WTC11 (cell line): ENCODE results near the gene AGO4. TPM values are rescaled to one million over a fixed set of nuclear protein-coding genes. Genes with fewer than 3 reads are reported as not detected.
A peak's percentile ranks its signal among the peaks of the same experiment; 100 is the strongest.

Experiments used
- ATAC-seq: fragments of 200-7000 bp; cut with Tn5 transposase; 2 replicates; pipeline ENCODE4 v1.10.0; 2021; ENCODE audit warnings: mild to moderate bottlenecking, moderate library complexity
- CTCF ChIA-PET: fragments of 300-600 bp; sonication (Branson Sonifier 250); formaldehyde crosslinking; loops from one replicate; lab custom pipeline; 2021; ENCODE audit warnings: antibody characterized with exemption; lab: Charles Lee
- POLR2A ChIA-PET: fragments of 350-600 bp; sonication (Branson Sonifier 250); formaldehyde crosslinking; loops from one replicate; lab custom pipeline; 2021; ENCODE audit warnings: antibody characterized with exemption; lab: Charles Lee
- DNase-seq: peaks from one replicate; pipeline ENCODE4 v3.0.0; 2021; ENCODE audit warnings: low spot score
- H3K27ac Mint-ChIP-seq: 2 replicates; pipeline ENCODE4 v1.8.0; 2021; ENCODE audit warnings: mixed read lengths
- H3K27me3 Mint-ChIP-seq: 2 replicates; pipeline ENCODE4 v1.8.0; 2021; ENCODE audit warnings: low read depth, mild to moderate bottlenecking, moderate library complexity, mixed read lengths
- H3K36me3 Mint-ChIP-seq: 2 replicates; pipeline ENCODE4 v1.8.0; 2021; ENCODE audit warnings: mixed read lengths
- H3K4me1 Mint-ChIP-seq: 2 replicates; pipeline ENCODE4 v1.8.0; 2022; ENCODE audit warnings: mixed read lengths
- H3K4me3 Mint-ChIP-seq: 2 replicates; pipeline ENCODE4 v1.8.0; 2021; ENCODE audit warnings: mild to moderate bottlenecking, moderate library complexity, mixed read lengths
- H3K9me3 Mint-ChIP-seq: 2 replicates; pipeline ENCODE4 v1.8.0; 2021; ENCODE audit warnings: mixed read lengths
- ESRRA ChIP-seq: sonication (generic); formaldehyde crosslinking; IDR thresholded peaks from 2 replicates; pipeline ENCODE4 v1.8.1; 2022; ENCODE audit warnings: mild to moderate bottlenecking, missing genetic modification reagents, borderline replicate concordance
- FOXP1 ChIP-seq: sonication (generic); formaldehyde crosslinking; IDR thresholded peaks from 2 replicates; pipeline ENCODE4 v1.8.0; 2022; ENCODE audit warnings: missing genetic modification reagents, mild to moderate bottlenecking, moderate library complexity, borderline replicate concordance
- GTF2I ChIP-seq: fragments of 250-450 bp; sonication (Bioruptor Pico); conservative IDR thresholded peaks from 2 replicates; pipeline ENCODE4 v1.4.0; 2021; ENCODE audit warnings: mild to moderate bottlenecking
- HMGA2 ChIP-seq: fragments of 250-450 bp; sonication (Bioruptor Pico); IDR thresholded peaks from 2 replicates; pipeline ENCODE4 v1.4.0; 2021; ENCODE audit warnings: mild to moderate bottlenecking, moderate library complexity
- MXD4 ChIP-seq: fragments of 250-450 bp; sonication (Bioruptor Pico); IDR thresholded peaks from 2 replicates; pipeline ENCODE4 v1.8.0; 2021; ENCODE audit warnings: mild to moderate bottlenecking, moderate library complexity, borderline replicate concordance
- MYBL2 ChIP-seq: sonication (generic); formaldehyde crosslinking; IDR thresholded peaks from 2 replicates; pipeline ENCODE4 v1.8.1; 2023; ENCODE audit warnings: mild to moderate bottlenecking, moderate library complexity, missing genetic modification reagents
- SP1 ChIP-seq: sonication (generic); formaldehyde crosslinking; conservative IDR thresholded peaks from 2 replicates; pipeline ENCODE4 v1.8.1; 2022; ENCODE audit warnings: missing genetic modification reagents
- USF2 ChIP-seq: sonication (generic); formaldehyde crosslinking; IDR thresholded peaks from 2 replicates; pipeline ENCODE4 v1.8.1; 2023; ENCODE audit warnings: mild to moderate bottlenecking, missing genetic modification reagents, moderate library complexity
- ZNF138 ChIP-seq: sonication (generic); formaldehyde crosslinking; conservative IDR thresholded peaks from 2 replicates; pipeline ENCODE4 v1.8.1; 2022; ENCODE audit warnings: mild to moderate bottlenecking, moderate library complexity, missing genetic modification reagents
- ZNF219 ChIP-seq: sonication (generic); formaldehyde crosslinking; IDR thresholded peaks from 2 replicates; pipeline ENCODE4 v1.8.0; 2023; ENCODE audit warnings: missing genetic modification reagents, mild to moderate bottlenecking, borderline replicate concordance
- ZNF263 ChIP-seq: sonication (generic); formaldehyde crosslinking; IDR thresholded peaks from 2 replicates; pipeline ENCODE4 v1.8.1; 2022; ENCODE audit warnings: low read depth, mild to moderate bottlenecking, moderate library complexity, missing genetic modification reagents
- ZNF317 ChIP-seq: sonication (generic); formaldehyde crosslinking; IDR thresholded peaks from 2 replicates; pipeline ENCODE4 v1.8.1; 2023; ENCODE audit warnings: low read depth, mild to moderate bottlenecking, moderate library complexity, missing genetic modification reagents, borderline replicate concordance
- ZNF416 ChIP-seq: fragments of 250-450 bp; sonication (Bioruptor Pico); IDR thresholded peaks from 2 replicates; pipeline ENCODE4 v1.9.0; 2021; ENCODE audit warnings: mild to moderate bottlenecking, inconsistent platforms
- ZSCAN18 ChIP-seq: fragments of 250-450 bp; sonication (Bioruptor Pico); IDR thresholded peaks from 2 replicates; pipeline ENCODE4 v2.1.2; 2022; ENCODE audit warnings: mild to moderate bottlenecking, moderate library complexity
- total RNA-seq: library from RNA; stranded (reverse); gene quantifications from 3 replicates; pipeline ENCODE4 v1.2.3, GENCODE V29; 2021
- TF ChIP-seq, protein P1 (sequence below): sonication (generic); formaldehyde crosslinking; IDR thresholded peaks from 2 replicates; pipeline ENCODE4 v1.8.0; 2022; ENCODE audit warnings: missing genetic modification reagents
- TF ChIP-seq, protein P2 (sequence below): sonication (generic); formaldehyde crosslinking; IDR thresholded peaks from 2 replicates; pipeline ENCODE4 v1.8.0; 2023; ENCODE audit warnings: mild to moderate bottlenecking, missing genetic modification reagents
- TF ChIP-seq, protein P3 (sequence below): sonication (generic); formaldehyde crosslinking; IDR thresholded peaks from 2 replicates; pipeline ENCODE4 v1.8.0; 2022; ENCODE audit warnings: mild to moderate bottlenecking, missing genetic modification reagents
- TF ChIP-seq, protein P4 (sequence below): sonication (generic); formaldehyde crosslinking; IDR thresholded peaks from 2 replicates; pipeline ENCODE4 v1.8.0; 2022; ENCODE audit warnings: mild to moderate bottlenecking, missing genetic modification reagents

AGO4 gene
- total RNA-seq, 1 experiment from 2014 or later = 8.7 TPM

DNA sequence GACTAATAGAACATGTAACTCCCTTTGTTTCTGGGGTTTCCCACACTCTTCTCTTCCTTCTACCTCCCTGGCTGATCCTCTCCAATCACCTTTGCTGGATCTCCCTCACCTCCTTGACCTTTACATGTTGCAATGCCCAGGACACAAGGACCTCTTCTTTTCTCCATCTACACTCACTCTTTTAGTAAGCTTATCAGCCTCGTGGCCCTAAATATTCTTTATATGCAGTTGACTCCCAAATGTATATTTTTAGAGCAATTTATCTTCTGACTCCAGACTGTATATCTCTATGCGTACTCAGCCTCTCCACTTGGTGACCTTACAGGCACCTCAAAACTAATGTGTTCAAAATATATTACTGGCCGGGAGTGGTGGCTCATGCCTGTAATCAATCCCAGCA is 19.7 kb upstream of the AGO4 start (continued):
- TF ChIP-seq ZSCAN18 (no peak), ZNF263 (CRISPR knock-in tag) (no peak), USF2 (CRISPR knock-in tag) (no peak)

DNA sequence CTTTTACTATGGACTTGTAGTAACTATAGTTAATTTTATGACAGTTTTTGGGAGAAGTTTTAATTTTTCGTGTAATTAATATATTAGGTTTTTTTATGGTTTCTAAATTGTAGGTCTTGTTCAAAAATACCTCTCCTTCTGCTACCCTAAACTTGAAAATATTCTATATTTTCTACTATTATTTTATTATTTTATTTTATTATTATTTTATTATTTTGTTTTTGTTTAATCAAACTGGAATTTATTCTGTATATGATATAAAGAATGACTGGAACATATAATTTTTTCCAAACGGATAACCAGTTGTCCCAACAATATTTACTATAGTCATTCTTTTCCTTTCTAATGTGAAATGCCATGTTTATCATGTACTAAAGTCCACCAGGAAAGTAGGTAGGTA is 17.1 kb upstream of the AGO4 start:
- H3K4me1 Mint-ChIP-seq = 0 out of 2 replicates have a peak, but pooled peaks cover 3% of the 10 kb centered on the region
- ATAC-seq = no peak
- POLR2A ChIA-PET = no interaction called here
- H3K4me3 Mint-ChIP-seq = no peak overlapping the region
- no peaks in the 10 kb centered on the region for H3K9me3 Mint-ChIP-seq
- no peak overlapping the region for H3K27ac Mint-ChIP-seq
- no peak for DNase-seq
- no peaks in the 10 kb centered on the region for H3K27me3 Mint-ChIP-seq
- TF ChIP-seq MYBL2 (no peak), HMGA2 (peak; percentile 91), GTF2I (CRISPR knock-in tag) (no peak)
- CTCF ChIA-PET = interaction anchor here (0.7 kb wide), 2 partner anchors 257 to 1073 kb away, joined by 3 to 4 read pairs; no protein-coding TSS in a partner anchor
- no peaks in the 10 kb centered on the region for H3K36me3 Mint-ChIP-seq

DNA sequence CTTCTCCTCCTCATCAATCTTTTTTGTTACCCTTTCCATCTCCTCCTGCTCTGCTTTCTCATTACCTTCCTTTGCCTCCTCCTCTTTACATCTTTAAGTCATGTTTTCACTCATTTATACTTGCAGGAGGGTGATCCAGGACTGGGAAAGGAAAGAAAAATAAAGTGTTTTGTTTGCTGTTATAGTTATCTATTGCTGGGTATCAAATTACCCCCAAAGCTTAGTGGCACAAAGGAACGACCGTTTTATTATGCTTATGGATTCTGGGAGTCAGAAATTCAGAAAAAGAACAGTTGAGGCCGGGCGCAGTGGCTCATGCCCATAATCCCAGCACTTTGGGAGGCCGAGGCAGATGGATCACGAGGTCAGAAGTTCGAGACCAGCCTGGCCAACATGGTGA is 12.5 kb upstream of the AGO4 start:
- ATAC-seq (no peak), DNase-seq (no peak)
- Mint-ChIP-seq H3K9me3 (no peaks in the 10 kb centered on the region), H3K36me3 (no peaks in the 10 kb centered on the region), H3K4me1 (0 out of 2 replicates have a peak, but pooled peaks cover 3% of the 10 kb centered on the region), H3K27ac (peak overlapping the region; percentile 0; the same call in 1 of the 2 replicates), H3K4me3 (no peak overlapping the region), H3K27me3 (no peaks in the 10 kb centered on the region; the same call in 1 of the 2 replicates)
- POLR2A ChIA-PET = no interaction called here
- CTCF ChIA-PET = no interaction called here
- TF ChIP-seq ZSCAN18 (no peak), USF2 (CRISPR knock-in tag) (no peak), GTF2I (CRISPR knock-in tag) (no peak), MXD4 (CRISPR knock-in tag) (no peak), ZNF138 (CRISPR knock-in tag) (no peak), ESRRA (no peak), FOXP1 (CRISPR knock-in tag) (no peak), ZNF416 (no peak), ZNF219 (CRISPR knock-in tag) (no peak), SP1 (CRISPR knock-in tag) (no peak), ZNF317 (CRISPR knock-in tag) (no peak)
- TF ChIP-seq, protein P1, sequence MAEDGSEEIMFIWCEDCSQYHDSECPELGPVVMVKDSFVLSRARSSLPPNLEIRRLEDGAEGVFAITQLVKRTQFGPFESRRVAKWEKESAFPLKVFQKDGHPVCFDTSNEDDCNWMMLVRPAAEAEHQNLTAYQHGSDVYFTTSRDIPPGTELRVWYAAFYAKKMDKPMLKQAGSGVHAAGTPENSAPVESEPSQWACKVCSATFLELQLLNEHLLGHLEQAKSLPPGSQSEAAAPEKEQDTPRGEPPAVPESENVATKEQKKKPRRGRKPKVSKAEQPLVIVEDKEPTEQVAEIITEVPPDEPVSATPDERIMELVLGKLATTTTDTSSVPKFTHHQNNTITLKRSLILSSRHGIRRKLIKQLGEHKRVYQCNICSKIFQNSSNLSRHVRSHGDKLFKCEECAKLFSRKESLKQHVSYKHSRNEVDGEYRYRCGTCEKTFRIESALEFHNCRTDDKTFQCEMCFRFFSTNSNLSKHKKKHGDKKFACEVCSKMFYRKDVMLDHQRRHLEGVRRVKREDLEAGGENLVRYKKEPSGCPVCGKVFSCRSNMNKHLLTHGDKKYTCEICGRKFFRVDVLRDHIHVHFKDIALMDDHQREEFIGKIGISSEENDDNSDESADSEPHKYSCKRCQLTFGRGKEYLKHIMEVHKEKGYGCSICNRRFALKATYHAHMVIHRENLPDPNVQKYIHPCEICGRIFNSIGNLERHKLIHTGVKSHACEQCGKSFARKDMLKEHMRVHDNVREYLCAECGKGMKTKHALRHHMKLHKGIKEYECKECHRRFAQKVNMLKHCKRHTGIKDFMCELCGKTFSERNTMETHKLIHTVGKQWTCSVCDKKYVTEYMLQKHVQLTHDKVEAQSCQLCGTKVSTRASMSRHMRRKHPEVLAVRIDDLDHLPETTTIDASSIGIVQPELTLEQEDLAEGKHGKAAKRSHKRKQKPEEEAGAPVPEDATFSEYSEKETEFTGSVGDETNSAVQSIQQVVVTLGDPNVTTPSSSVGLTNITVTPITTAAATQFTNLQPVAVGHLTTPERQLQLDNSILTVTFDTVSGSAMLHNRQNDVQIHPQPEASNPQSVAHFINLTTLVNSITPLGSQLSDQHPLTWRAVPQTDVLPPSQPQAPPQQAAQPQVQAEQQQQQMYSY = no peak
- TF ChIP-seq, protein P2, sequence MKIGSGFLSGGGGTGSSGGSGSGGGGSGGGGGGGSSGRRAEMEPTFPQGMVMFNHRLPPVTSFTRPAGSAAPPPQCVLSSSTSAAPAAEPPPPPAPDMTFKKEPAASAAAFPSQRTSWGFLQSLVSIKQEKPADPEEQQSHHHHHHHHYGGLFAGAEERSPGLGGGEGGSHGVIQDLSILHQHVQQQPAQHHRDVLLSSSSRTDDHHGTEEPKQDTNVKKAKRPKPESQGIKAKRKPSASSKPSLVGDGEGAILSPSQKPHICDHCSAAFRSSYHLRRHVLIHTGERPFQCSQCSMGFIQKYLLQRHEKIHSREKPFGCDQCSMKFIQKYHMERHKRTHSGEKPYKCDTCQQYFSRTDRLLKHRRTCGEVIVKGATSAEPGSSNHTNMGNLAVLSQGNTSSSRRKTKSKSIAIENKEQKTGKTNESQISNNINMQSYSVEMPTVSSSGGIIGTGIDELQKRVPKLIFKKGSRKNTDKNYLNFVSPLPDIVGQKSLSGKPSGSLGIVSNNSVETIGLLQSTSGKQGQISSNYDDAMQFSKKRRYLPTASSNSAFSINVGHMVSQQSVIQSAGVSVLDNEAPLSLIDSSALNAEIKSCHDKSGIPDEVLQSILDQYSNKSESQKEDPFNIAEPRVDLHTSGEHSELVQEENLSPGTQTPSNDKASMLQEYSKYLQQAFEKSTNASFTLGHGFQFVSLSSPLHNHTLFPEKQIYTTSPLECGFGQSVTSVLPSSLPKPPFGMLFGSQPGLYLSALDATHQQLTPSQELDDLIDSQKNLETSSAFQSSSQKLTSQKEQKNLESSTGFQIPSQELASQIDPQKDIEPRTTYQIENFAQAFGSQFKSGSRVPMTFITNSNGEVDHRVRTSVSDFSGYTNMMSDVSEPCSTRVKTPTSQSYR = no peak
- TF ChIP-seq, protein P3, sequence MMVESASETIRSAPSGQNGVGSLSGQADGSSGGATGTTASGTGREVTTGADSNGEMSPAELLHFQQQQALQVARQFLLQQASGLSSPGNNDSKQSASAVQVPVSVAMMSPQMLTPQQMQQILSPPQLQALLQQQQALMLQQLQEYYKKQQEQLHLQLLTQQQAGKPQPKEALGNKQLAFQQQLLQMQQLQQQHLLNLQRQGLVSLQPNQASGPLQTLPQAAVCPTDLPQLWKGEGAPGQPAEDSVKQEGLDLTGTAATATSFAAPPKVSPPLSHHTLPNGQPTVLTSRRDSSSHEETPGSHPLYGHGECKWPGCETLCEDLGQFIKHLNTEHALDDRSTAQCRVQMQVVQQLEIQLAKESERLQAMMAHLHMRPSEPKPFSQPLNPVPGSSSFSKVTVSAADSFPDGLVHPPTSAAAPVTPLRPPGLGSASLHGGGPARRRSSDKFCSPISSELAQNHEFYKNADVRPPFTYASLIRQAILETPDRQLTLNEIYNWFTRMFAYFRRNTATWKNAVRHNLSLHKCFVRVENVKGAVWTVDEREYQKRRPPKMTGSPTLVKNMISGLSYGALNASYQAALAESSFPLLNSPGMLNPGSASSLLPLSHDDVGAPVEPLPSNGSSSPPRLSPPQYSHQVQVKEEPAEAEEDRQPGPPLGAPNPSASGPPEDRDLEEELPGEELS = no peak
- TF ChIP-seq, protein P4, sequence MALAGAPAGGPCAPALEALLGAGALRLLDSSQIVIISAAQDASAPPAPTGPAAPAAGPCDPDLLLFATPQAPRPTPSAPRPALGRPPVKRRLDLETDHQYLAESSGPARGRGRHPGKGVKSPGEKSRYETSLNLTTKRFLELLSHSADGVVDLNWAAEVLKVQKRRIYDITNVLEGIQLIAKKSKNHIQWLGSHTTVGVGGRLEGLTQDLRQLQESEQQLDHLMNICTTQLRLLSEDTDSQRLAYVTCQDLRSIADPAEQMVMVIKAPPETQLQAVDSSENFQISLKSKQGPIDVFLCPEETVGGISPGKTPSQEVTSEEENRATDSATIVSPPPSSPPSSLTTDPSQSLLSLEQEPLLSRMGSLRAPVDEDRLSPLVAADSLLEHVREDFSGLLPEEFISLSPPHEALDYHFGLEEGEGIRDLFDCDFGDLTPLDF (CRISPR knock-in tag) = no peak
